SK-N-SH treated with all-trans-retinoic acid at 6 μM for 48 hours (cell line): ENCODE measurements around the gene AUTS2.

Experiments used
- ATAC-seq: fragments of 200-7000 bp; cut with Tn5 transposase; 3 replicates; pipeline ENCODE4 v1.9.1; 2020; ENCODE audit warnings: mild to moderate bottlenecking, moderate library complexity
- ARNTL ChIP-seq: fragments of 450-650 bp; formaldehyde crosslinking; IDR thresholded peaks from 2 replicates; pipeline ENCODE4 v1.5.0; 2020; ENCODE audit warnings: low read depth, mild to moderate bottlenecking, moderate library complexity, borderline replicate concordance
- BACH2 ChIP-seq: fragments of 250-450 bp; sonication (Bioruptor Pico); IDR thresholded peaks from 2 replicates; pipeline ENCODE4 v1.9.0; 2021; ENCODE audit warnings: mild to moderate bottlenecking, borderline replicate concordance
- CSDC2 ChIP-seq: fragments of 250-450 bp; sonication (Bioruptor Pico); IDR thresholded peaks from 2 replicates; pipeline ENCODE4 v1.5.0; 2020; ENCODE audit warnings: mild to moderate bottlenecking, moderate library complexity
- CSRNP3 ChIP-seq: fragments of 250-450 bp; sonication (Bioruptor Pico); IDR thresholded peaks from 2 replicates; pipeline ENCODE4 v1.5.1; 2021; ENCODE audit warnings: mild to moderate bottlenecking, moderate library complexity
- ESRRG ChIP-seq: fragments of 250-450 bp; sonication (Bioruptor Pico); IDR thresholded peaks from 2 replicates; pipeline ENCODE4 v1.6.1; 2021; ENCODE audit warnings: mild to moderate bottlenecking
- ISL1 ChIP-seq: fragments of 250-450 bp; sonication (Bioruptor Pico); IDR thresholded peaks from 2 replicates; pipeline ENCODE4 v2.1.2; 2022; ENCODE audit warnings: mild to moderate bottlenecking, moderate library complexity
- OSR1 ChIP-seq: fragments of 250-450 bp; sonication (Bioruptor Pico); IDR thresholded peaks from 2 replicates; pipeline ENCODE4 v1.8.0; 2022; ENCODE audit warnings: moderate library complexity, mild to moderate bottlenecking, inconsistent platforms
- PATZ1 ChIP-seq: fragments of 250-450 bp; sonication (Bioruptor Pico); IDR thresholded peaks from 2 replicates; pipeline ENCODE4 v1.8.0; 2020; ENCODE audit warnings: mild to moderate bottlenecking, moderate library complexity, borderline replicate concordance
- PPARA ChIP-seq: fragments of 250-450 bp; sonication (Bioruptor Pico); IDR thresholded peaks from 2 replicates; pipeline ENCODE4 v1.5.0; 2020; ENCODE audit warnings: mild to moderate bottlenecking, borderline replicate concordance
- RARB ChIP-seq: fragments of 250-450 bp; sonication (Bioruptor Pico); IDR thresholded peaks from 2 replicates; pipeline ENCODE4 v1.8.0; 2021; ENCODE audit warnings: mild to moderate bottlenecking, moderate library complexity
- SNAI2 ChIP-seq: fragments of 250-450 bp; sonication (Bioruptor Pico); IDR thresholded peaks from 2 replicates; pipeline ENCODE4 v1.5.0; 2020; ENCODE audit warnings: mild to moderate bottlenecking, moderate library complexity
- TCF4 ChIP-seq: fragments of 250-450 bp; sonication (Bioruptor Pico); IDR thresholded peaks from 2 replicates; pipeline ENCODE4 v1.8.0; 2021; ENCODE audit warnings: mild to moderate bottlenecking, moderate library complexity, borderline replicate concordance
- TOX ChIP-seq: fragments of 250-450 bp; sonication (Bioruptor Pico); IDR thresholded peaks from 2 replicates; pipeline ENCODE4 v1.8.0; 2021; ENCODE audit warnings: mild to moderate bottlenecking, moderate library complexity, borderline replicate concordance
- ZC3H10 ChIP-seq: fragments of 250-450 bp; sonication (Bioruptor Pico); IDR thresholded peaks from 2 replicates; pipeline ENCODE4 v1.5.1; 2021; ENCODE audit warnings: mild to moderate bottlenecking, moderate library complexity
- ZFP3 ChIP-seq: fragments of 250-450 bp; sonication (Bioruptor Pico); IDR thresholded peaks from 2 replicates; pipeline ENCODE4 v1.5.0; 2020; ENCODE audit warnings: mild to moderate bottlenecking, moderate library complexity
- ZFP30 ChIP-seq: fragments of 450-650 bp; formaldehyde crosslinking; IDR thresholded peaks from 2 replicates; pipeline ENCODE4 v1.5.0; 2022; ENCODE audit warnings: mild to moderate bottlenecking, moderate library complexity
- ZNF565 ChIP-seq: fragments of 450-650 bp; formaldehyde crosslinking; conservative IDR thresholded peaks from 2 replicates; pipeline ENCODE4 v1.5.0; 2020; ENCODE audit warnings: low read depth, mild to moderate bottlenecking, moderate library complexity
- ZNF70 ChIP-seq: fragments of 450-650 bp; formaldehyde crosslinking; IDR thresholded peaks from 2 replicates; pipeline ENCODE4 v1.5.0; 2020; ENCODE audit warnings: mild to moderate bottlenecking, moderate library complexity
- ZNF8 ChIP-seq: fragments of 450-650 bp; formaldehyde crosslinking; IDR thresholded peaks from 2 replicates; pipeline ENCODE4 v1.5.0; 2020; ENCODE audit warnings: mild to moderate bottlenecking, moderate library complexity
- TF ChIP-seq, protein P1 (sequence below): fragments of 250-450 bp; sonication (Bioruptor Pico); IDR thresholded peaks from 2 replicates; pipeline ENCODE4 v1.5.0; 2020; ENCODE audit warnings: mild to moderate bottlenecking, moderate library complexity
- TF ChIP-seq, protein P2 (sequence below): fragments of 250-450 bp; sonication (Bioruptor Pico); IDR thresholded peaks from 2 replicates; pipeline ENCODE4 v1.5.1; 2020; ENCODE audit warnings: low read depth, mild to moderate bottlenecking, moderate library complexity

The AUTS2 gene

DNA sequence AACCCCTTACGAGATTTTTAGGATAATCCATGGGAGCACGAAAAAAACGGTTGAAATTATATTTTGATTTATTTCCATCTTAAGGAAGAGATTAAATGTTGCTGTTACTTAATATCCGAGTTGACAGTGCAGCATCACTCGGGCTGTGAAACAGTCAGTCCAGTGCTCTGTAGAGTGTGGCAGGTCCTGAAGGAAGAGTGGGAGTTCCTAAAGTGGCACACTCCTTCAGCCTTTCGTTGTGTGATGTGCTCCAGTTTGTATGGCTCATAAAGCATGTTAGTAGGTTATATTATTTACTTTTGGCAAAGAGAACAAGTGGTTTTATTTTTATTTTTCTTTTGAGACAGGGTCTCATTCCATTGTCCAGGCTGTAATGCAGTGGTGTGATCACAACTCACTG is 358.3 kb downstream of the AUTS2 start (continued):
- TF ChIP-seq PATZ1 (CRISPR knock-in tag) (no peak), ZNF565 (CRISPR knock-in tag) (no peak), ZFP30 (CRISPR knock-in tag) (no peak), TCF4 (CRISPR knock-in tag) (no peak)
- TF ChIP-seq, protein P1, sequence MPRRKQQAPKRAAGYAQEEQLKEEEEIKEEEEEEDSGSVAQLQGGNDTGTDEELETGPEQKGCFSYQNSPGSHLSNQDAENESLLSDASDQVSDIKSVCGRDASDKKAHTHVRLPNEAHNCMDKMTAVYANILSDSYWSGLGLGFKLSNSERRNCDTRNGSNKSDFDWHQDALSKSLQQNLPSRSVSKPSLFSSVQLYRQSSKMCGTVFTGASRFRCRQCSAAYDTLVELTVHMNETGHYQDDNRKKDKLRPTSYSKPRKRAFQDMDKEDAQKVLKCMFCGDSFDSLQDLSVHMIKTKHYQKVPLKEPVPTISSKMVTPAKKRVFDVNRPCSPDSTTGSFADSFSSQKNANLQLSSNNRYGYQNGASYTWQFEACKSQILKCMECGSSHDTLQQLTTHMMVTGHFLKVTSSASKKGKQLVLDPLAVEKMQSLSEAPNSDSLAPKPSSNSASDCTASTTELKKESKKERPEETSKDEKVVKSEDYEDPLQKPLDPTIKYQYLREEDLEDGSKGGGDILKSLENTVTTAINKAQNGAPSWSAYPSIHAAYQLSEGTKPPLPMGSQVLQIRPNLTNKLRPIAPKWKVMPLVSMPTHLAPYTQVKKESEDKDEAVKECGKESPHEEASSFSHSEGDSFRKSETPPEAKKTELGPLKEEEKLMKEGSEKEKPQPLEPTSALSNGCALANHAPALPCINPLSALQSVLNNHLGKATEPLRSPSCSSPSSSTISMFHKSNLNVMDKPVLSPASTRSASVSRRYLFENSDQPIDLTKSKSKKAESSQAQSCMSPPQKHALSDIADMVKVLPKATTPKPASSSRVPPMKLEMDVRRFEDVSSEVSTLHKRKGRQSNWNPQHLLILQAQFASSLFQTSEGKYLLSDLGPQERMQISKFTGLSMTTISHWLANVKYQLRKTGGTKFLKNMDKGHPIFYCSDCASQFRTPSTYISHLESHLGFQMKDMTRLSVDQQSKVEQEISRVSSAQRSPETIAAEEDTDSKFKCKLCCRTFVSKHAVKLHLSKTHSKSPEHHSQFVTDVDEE (CRISPR knock-in tag) = no peak
- TF ChIP-seq, all 23 proteins: peak for 0

GRCh38 chr7:69957661-69958060 is 359.4 kb downstream of the AUTS2 start:
- no peak for TF ChIP-seq CSRNP3 (CRISPR knock-in tag)
- TF ChIP-seq ZFP3 (CRISPR knock-in tag) = no peak
- TF ChIP-seq SNAI2 (CRISPR knock-in tag) = no peak
- no peak for TF ChIP-seq ESRRG (CRISPR knock-in tag)
- no peak for TF ChIP-seq ISL1 (CRISPR knock-in tag)
- TF ChIP-seq TOX (CRISPR knock-in tag) = no peak
- no peak for TF ChIP-seq CSDC2 (CRISPR knock-in tag)
- no peak for TF ChIP-seq ZC3H10 (CRISPR knock-in tag)
- TF ChIP-seq ZNF70 = no peak
- TF ChIP-seq OSR1 = no peak
- TF ChIP-seq ZNF565 (CRISPR knock-in tag) = no peak
- no peak for TF ChIP-seq ZNF8
- TF ChIP-seq RARB = no peak
- no peak for ATAC-seq

- ATAC-seq = no peak
- TF ChIP-seq CSRNP3 (CRISPR knock-in tag) = no peak
- TF ChIP-seq, protein P1 (CRISPR knock-in tag) = no peak
- no peak for TF ChIP-seq ZNF565 (CRISPR knock-in tag)
- TF ChIP-seq PATZ1 (CRISPR knock-in tag) = no peak
- TF ChIP-seq SNAI2 (CRISPR knock-in tag) = no peak
- TF ChIP-seq RARB = no peak
- no peak for TF ChIP-seq PPARA (CRISPR knock-in tag)
- TF ChIP-seq ZNF8 = no peak
- TF ChIP-seq ESRRG (CRISPR knock-in tag) = no peak
- TF ChIP-seq, protein P2, sequence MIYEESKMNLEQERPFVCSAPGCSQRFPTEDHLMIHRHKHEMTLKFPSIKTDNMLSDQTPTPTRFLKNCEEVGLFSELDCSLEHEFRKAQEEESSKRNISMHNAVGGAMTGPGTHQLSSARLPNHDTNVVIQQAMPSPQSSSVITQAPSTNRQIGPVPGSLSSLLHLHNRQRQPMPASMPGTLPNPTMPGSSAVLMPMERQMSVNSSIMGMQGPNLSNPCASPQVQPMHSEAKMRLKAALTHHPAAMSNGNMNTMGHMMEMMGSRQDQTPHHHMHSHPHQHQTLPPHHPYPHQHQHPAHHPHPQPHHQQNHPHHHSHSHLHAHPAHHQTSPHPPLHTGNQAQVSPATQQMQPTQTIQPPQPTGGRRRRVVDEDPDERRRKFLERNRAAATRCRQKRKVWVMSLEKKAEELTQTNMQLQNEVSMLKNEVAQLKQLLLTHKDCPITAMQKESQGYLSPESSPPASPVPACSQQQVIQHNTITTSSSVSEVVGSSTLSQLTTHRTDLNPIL = no peak
- TF ChIP-seq TOX (CRISPR knock-in tag) = no peak
- no peak for TF ChIP-seq ZNF70
- no peak for TF ChIP-seq OSR1
- no peak for TF ChIP-seq TCF4 (CRISPR knock-in tag)
- no peak for TF ChIP-seq ZFP30 (CRISPR knock-in tag)
- TF ChIP-seq ZFP3 (CRISPR knock-in tag) = no peak
- no peak for TF ChIP-seq ZC3H10 (CRISPR knock-in tag)
- no peak for TF ChIP-seq BACH2 (CRISPR knock-in tag)
- no peak for TF ChIP-seq ARNTL (CRISPR knock-in tag)
- TF ChIP-seq, all 23 proteins: peak for 0
These were observed 361.7 kb downstream of the AUTS2 start for GRCh38 chr7:69959789-69960499.
